ENCODE measurements around the gene NGB.

NGB gene

GRCh38 chr14:77316195-77316505, 45.1 kb upstream of the NGB start:
- TF ChIP-seq CTCF (IDR thresholded peaks at IDR 0.05; ENCODE audit: low read depth, low read length) = no peak
- no peak overlapping the region for H3K4me3 ChIP-seq (ENCODE audit: low read depth, low read length)
- peaks cover 11% of the 10 kb centered on the region; the same call in 1 of the 2 replicates for H3K4me1 ChIP-seq
- H3K9me3 ChIP-seq = no peaks in the 10 kb centered on the region
- no peaks in the 10 kb centered on the region; the same call in 1 of the 2 replicates for H3K36me3 ChIP-seq
- no peaks in the 10 kb centered on the region for H3K27me3 ChIP-seq
- DNase-seq = no peak

DNA sequence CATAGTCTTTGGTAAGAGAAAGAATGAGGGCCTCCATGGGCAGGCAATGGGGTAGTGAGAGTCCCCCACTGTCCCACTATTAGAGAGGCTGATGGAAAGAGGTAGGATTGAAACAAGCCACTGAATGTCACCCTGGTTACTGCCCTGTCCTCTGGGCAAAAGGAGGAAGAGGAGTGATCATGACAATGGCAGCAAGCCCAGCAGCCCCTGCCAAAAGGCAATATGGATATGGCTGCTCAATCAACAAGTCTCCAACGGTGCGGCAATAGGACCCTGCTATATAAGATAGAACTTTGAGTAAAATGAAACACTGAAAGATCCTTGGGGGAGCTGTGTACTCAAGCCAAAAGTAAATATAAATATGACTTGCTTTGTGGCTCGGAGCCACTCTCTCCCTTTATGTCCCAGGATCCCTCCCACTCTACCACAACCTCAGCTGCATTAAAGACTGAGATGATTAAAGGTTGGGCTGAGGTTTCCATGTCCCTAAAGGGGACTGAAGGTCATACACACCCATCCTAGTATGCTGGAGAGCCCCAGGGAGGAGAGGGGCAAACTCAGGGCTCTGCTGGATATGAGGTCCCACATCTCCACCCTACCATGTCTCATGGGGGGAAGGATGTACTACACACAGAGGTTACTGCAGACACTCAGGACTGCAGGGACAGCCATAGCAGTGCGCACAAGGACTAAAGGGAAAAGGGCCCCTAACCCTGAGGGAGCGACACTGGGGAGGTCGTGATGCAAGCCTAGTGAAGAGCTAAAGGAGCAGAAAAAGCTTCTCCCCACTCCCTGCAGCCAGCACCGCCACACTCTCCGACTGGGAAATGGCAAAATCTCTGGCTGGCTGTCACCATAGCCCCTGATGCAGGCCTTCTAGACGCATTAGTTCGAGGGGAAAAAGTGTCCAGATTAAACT, 43.8 kb upstream of the NGB start:
- no peak for TF ChIP-seq CTCF (IDR thresholded peaks at IDR 0.05; ENCODE audit: low read depth, low read length)
- Histone ChIP-seq H3K9me3 (no peaks in the 10 kb centered on the region), H3K4me3 (ENCODE audit: low read depth, low read length) (no peak overlapping the region), H3K36me3 (no peaks in the 10 kb centered on the region; the same call in 1 of the 2 replicates), H3K27me3 (no peaks in the 10 kb centered on the region), H3K4me1 (peaks cover 10% of the 10 kb centered on the region; the same call in 1 of the 2 replicates)
- DNase-seq = no peak

DNA sequence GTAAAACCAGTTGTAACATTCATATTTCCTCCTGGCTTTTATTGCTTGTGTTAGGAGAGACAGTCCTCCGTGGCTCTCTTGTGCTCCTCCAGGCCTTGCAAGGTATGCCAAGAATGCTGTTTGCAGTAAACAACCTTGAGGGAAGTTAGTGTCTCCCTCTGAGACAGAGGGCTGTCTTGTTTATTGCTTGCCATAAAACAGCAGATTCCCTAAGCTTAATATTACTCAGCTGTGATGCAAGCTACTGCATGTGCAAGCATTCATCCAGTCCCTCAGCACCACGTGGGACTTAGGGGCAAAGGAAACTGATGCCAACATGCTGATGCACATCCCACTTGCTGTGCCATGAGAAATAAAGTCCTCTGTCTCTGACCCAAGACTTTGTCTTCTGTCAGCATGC, 43.0 kb upstream of the NGB start:
- Histone ChIP-seq H3K4me1 (peaks cover 7% of the 10 kb centered on the region; the same call in 1 of the 2 replicates), H3K9me3 (no peaks in the 10 kb centered on the region), H3K36me3 (no peaks in the 10 kb centered on the region; the same call in 1 of the 2 replicates), H3K4me3 (ENCODE audit: low read depth, low read length) (no peak overlapping the region), H3K27me3 (no peaks in the 10 kb centered on the region)
- no peak for DNase-seq
- no peak for TF ChIP-seq CTCF (IDR thresholded peaks at IDR 0.05; ENCODE audit: low read depth, low read length)

- no peak for TF ChIP-seq CTCF (IDR thresholded peaks at IDR 0.05; ENCODE audit: low read depth, low read length)
- H3K9me3 ChIP-seq = no peaks in the 10 kb centered on the region
- peaks cover 7% of the 10 kb centered on the region; the same call in 1 of the 2 replicates for H3K4me1 ChIP-seq
- H3K4me3 ChIP-seq (ENCODE audit: low read depth, low read length) = no peak overlapping the region
- DNase-seq = no peak
- H3K36me3 ChIP-seq = no peaks in the 10 kb centered on the region; the same call in 1 of the 2 replicates
- no peaks in the 10 kb centered on the region for H3K27me3 ChIP-seq
These were observed 42.4 kb upstream of the NGB start for GRCh38 chr14:77313371-77313770.

GRCh38 chr14:77311217-77311616, 40.2 kb upstream of the NGB start:
- Histone ChIP-seq H3K27me3 (no peaks in the 10 kb centered on the region), H3K4me1 (peaks cover 7% of the 10 kb centered on the region; the same call in 1 of the 2 replicates), H3K36me3 (no peaks in the 10 kb centered on the region; the same call in 1 of the 2 replicates), H3K9me3 (no peaks in the 10 kb centered on the region), H3K4me3 (ENCODE audit: low read depth, low read length) (no peak overlapping the region)
- DNase-seq = no peak
- TF ChIP-seq CTCF (IDR thresholded peaks at IDR 0.05; ENCODE audit: low read depth, low read length) = no peak

- H3K9me3 ChIP-seq = no peaks in the 10 kb centered on the region
- TF ChIP-seq CTCF (IDR thresholded peaks at IDR 0.05; ENCODE audit: low read depth, low read length) = no peak
- no peaks in the 10 kb centered on the region; the same call in 1 of the 2 replicates for H3K36me3 ChIP-seq
- H3K4me1 ChIP-seq = peaks cover 7% of the 10 kb centered on the region; the same call in 1 of the 2 replicates
- no peak for DNase-seq
- H3K4me3 ChIP-seq (ENCODE audit: low read depth, low read length) = no peak overlapping the region
- no peaks in the 10 kb centered on the region for H3K27me3 ChIP-seq
These were observed 39.0 kb upstream of the NGB start for GRCh38 chr14:77310026-77310425.

All from BE2C (cell line).